ENCODE measurements around the gene PLEKHA4. TPM values are rescaled to one million over a fixed set of nuclear protein-coding genes. Genes with fewer than 3 reads are reported as not detected.
A peak's percentile ranks its signal among the peaks of the same experiment; 100 is the strongest.
"Not testable (repeated sequence)": the region's sequence is repeated elsewhere in the genome, so short reads cannot be mapped to it uniquely, and the experiment has no call there.

Gene PLEKHA4
- total RNA-seq, 2 donors from 2014 or later: 5.6 to 6.6 TPM

DNA sequence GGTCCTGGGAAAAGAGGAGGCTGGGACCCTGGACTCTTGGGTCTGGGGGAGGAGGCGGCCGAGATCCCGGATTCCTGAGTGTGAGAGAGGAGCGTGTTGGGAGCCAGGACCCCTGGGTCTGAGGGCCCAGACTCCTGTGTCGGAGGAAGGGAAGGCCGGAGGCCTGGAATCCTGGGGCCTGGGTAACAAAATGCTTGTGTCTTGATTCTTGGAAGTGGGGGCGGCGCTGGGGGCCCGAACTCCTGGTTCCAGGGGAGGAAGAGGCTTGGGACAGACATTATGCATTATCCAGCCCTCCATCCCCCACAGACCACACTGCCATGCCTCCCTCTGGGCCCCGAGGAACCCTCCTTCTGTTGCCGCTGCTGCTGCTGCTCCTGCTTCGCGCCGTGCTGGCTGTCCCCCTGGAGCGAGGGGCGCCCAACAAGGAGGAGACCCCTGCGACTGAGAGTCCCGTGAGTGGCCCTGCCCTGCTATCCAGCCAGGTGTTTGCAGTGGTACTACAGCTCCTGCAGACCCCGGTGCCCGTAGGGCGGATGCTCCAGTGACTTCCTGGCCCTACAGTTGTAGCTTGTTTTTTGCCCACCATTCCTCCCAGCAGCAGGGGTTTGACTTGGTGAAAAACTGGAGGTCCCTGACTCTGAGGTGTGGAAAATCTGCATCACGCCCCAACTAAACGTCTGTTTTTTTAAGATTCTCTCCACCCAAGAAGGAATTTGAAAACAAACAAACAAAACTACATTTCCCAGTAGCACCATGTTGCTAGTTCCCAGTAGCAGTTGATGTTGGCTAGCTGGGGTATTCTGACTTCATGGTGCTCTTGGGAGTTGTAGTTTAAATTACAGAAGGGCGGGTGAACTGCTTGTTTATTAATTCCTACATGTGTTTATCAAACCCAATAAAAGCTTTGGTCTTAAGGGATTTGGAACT, 32.3 kb upstream of the PLEKHA4 start:
- H3K9ac ChIP-seq (ENCODE audit: low read depth in 2 of 2, low read length in 2 of 2): peak overlapping the region; percentile 86 to 87
- TF ChIP-seq, protein P1, sequence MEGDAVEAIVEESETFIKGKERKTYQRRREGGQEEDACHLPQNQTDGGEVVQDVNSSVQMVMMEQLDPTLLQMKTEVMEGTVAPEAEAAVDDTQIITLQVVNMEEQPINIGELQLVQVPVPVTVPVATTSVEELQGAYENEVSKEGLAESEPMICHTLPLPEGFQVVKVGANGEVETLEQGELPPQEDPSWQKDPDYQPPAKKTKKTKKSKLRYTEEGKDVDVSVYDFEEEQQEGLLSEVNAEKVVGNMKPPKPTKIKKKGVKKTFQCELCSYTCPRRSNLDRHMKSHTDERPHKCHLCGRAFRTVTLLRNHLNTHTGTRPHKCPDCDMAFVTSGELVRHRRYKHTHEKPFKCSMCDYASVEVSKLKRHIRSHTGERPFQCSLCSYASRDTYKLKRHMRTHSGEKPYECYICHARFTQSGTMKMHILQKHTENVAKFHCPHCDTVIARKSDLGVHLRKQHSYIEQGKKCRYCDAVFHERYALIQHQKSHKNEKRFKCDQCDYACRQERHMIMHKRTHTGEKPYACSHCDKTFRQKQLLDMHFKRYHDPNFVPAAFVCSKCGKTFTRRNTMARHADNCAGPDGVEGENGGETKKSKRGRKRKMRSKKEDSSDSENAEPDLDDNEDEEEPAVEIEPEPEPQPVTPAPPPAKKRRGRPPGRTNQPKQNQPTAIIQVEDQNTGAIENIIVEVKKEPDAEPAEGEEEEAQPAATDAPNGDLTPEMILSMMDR (IDR thresholded peaks at IDR 0.05): no peak
- no peak for DNase-seq
- no peaks in the 10 kb centered on the region for H3K4me1 ChIP-seq
- H3K27me3 ChIP-seq: no peaks in the 10 kb centered on the region
- H3K27ac ChIP-seq: peak overlapping the region; percentile 79
- H3K9me3 ChIP-seq: no peaks in the 10 kb centered on the region
- peak overlapping the region; percentile 85 for H3K4me3 ChIP-seq
- no peaks in the 10 kb centered on the region for H3K36me3 ChIP-seq
- intact Hi-C loops (cut with DNase I): no loop called here

- DNase-seq: peak; percentile 100
- Histone ChIP-seq H3K4me3 (peak within 1 kb of the TSS; percentile 85), H3K36me3 (no peaks in the 10 kb centered on the region), H3K9ac (ENCODE audit: low read depth in 2 of 2, low read length in 2 of 2) (peak within 1 kb of the TSS; percentile 86 to 87), H3K27ac (peak within 1 kb of the TSS; percentile 79), H3K4me1 (no peaks in the 10 kb centered on the region), H3K27me3 (no peaks in the 10 kb centered on the region), H3K9me3 (no peaks in the 10 kb centered on the region)
- TF ChIP-seq, protein P1 (IDR thresholded peaks at IDR 0.05): no peak
- intact Hi-C loops (cut with DNase I): no loop called here
Observed at GRCh38 chr19:48899781-48900476, 31.5 kb upstream of the PLEKHA4 start, which contains the start of gene NUCB1. Gene NUCB1, plus strand, starts transcription at chr19:48900312. Its CDS starts 485 bp downstream, at chr19:48900797.

DNA sequence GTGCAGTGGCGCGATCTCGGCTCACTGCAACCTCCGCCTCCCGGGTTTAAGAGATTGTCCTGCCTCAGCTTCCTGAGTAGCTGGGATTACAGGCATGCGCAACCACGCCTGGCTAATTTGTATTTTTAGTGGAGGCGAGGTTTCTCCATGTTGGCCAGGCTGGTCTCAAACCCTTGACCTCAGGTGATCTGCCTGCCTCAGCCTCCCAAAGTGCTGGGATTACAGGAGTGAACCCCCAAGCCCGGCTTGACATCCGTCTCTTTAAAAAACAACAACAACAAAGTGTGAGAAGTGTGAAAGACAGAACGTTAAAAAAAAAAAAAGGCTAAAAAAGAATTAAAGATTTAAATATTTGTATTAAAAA, 31.0 kb upstream of the PLEKHA4 start:
- H3K4me1 ChIP-seq; H3K36me3 ChIP-seq; H3K9me3 ChIP-seq; DNase-seq; H3K27me3 ChIP-seq; intact Hi-C loops (cut with DNase I); H3K9ac ChIP-seq (ENCODE audit: low read depth in 2 of 2, low read length in 2 of 2): not testable (repeated sequence)
- peak overlapping the region; percentile 79 for H3K27ac ChIP-seq
- peak overlapping the region; percentile 85 for H3K4me3 ChIP-seq

- no peak overlapping the region for H3K9ac ChIP-seq (ENCODE audit: low read depth in 2 of 2, low read length in 2 of 2)
- DNase-seq: no peak
- H3K4me1 ChIP-seq: no peaks in the 10 kb centered on the region
- H3K27me3 ChIP-seq: no peaks in the 10 kb centered on the region
- no peak overlapping the region for H3K27ac ChIP-seq
- no peaks in the 10 kb centered on the region for H3K36me3 ChIP-seq
- H3K9me3 ChIP-seq: no peaks in the 10 kb centered on the region
- H3K4me3 ChIP-seq: no peak overlapping the region
- TF ChIP-seq, protein P1 (IDR thresholded peaks at IDR 0.05): no peak
- intact Hi-C loops (cut with DNase I): no loop called here
Observed at GRCh38 chr19:48897181-48897580, 28.8 kb upstream of the PLEKHA4 start.

DNA sequence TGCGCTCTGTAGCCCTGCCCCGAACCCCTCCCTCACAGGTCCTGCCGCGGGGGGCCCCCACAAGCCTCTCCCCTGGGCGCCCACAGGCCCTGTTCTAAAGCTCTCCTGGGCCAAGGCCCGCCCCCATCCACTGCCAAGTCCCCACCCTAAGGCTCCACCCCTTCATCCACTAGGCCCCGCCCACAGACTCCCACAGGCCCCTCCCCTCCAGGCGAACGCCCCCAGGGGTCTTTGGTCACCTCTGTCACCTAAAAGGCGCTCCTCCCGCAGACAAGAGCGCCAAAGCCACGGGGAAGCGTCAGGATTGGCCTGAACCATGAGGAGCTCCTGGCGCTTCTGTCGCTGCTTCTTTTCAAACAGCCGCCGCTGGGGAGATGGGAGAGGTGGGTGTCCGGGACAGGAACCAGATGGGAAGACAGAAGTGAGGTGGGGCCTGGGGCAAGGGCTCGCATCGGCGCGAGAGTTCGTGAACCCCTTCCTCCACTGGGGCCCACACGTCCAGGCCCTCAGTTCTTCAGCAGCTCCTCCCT, 27.8 kb upstream of the PLEKHA4 start:
- Histone ChIP-seq H3K4me3 (peak overlapping the region; percentile 25), H3K27me3 (no peaks in the 10 kb centered on the region), H3K36me3 (no peaks in the 10 kb centered on the region), H3K9me3 (no peaks in the 10 kb centered on the region), H3K9ac (ENCODE audit: low read depth in 2 of 2, low read length in 2 of 2) (peak overlapping the region in 1 of 2 donors; percentile 24), H3K27ac (no peak overlapping the region), H3K4me1 (no peaks in the 10 kb centered on the region)
- intact Hi-C loops (cut with DNase I): no loop called here
- peak; percentile 51 for DNase-seq
- TF ChIP-seq, protein P1 (IDR thresholded peaks at IDR 0.05): no peak
